Thoracic aorta (tissue), 2 donors: ENCODE data around the gene SRGAP1. TPM values are rescaled to one million over a fixed set of nuclear protein-coding genes. Genes with fewer than 3 reads are reported as not detected.
"Not testable (repeated sequence)": the region's sequence is repeated elsewhere in the genome, so short reads cannot be mapped to it uniquely, and the experiment has no call there.

Experiments used
- ATAC-seq: fragments of 150-250 bp; one replicate; pipeline ENCODE4 v1.8.0; 2017; ENCODE audit warnings: low read depth; ENCODE audit not compliant: insufficient number of reproducible peaks, low FRiP score
- DNase-seq: peaks from one replicate; pipeline ENCODE4 v3.0.0-alpha.2; 2020; ENCODE audit warnings: low spot score
- H3K27ac ChIP-seq, 2 donors: fragments of 200-600 bp; sonication (generic); 1 replicate in 1 of 2; 2 replicates in 1 of 2; pipeline ENCODE4 v1.5.1; 2016; ENCODE audit warnings: mild to moderate bottlenecking in 2 of 2, moderate library complexity in 2 of 2
- H3K27me3 ChIP-seq: fragments of 200-600 bp; sonication (generic); replicated peaks from 2 replicates; pipeline ENCODE4 v1.6.0; 2016; ENCODE audit warnings: mild to moderate bottlenecking; ENCODE audit not compliant: insufficient read depth
- H3K36me3 ChIP-seq: fragments of 200-600 bp; sonication (generic); one replicate; pipeline ENCODE4 v1.5.1; 2016
- H3K4me1 ChIP-seq, 2 donors: fragments of 200-600 bp; sonication (generic); 1 replicate in 1 of 2; 2 replicates in 1 of 2; pipeline versions ENCODE4 v1.5.1 to v1.6.0; 2016; ENCODE audit warnings: low read depth in 2 of 2, mild to moderate bottlenecking in 1 of 2; ENCODE audit not compliant: control insufficient read depth in 1 of 2
- H3K4me3 ChIP-seq: fragments of 200-600 bp; sonication (generic); 2 replicates; pipeline ENCODE4 v1.5.1; 2016; ENCODE audit warnings: mild to moderate bottlenecking
- H3K9me3 ChIP-seq: fragments of 200-600 bp; sonication (generic); 2 replicates; pipeline ENCODE4 v1.5.1; 2016
- total RNA-seq, 2 donors: library from RNA; depleted of rRNA; stranded (reverse); fragments of >200 nt; gene quantifications; one replicate each; pipeline versions ENCODE4 v1.1.0 to v1.2.3, GENCODE V29; 2016
- TF ChIP-seq, protein P1 (sequence below): fragments of 200-600 bp; sonication (generic); IDR thresholded peaks from one replicate; pipeline ENCODE4 v1.5.1; 2019; ENCODE audit warnings: antibody characterized with exemption

SRGAP1 gene
- total RNA-seq, 2 donors from 2014 or later = 7.9 to 24.1 TPM

DNA sequence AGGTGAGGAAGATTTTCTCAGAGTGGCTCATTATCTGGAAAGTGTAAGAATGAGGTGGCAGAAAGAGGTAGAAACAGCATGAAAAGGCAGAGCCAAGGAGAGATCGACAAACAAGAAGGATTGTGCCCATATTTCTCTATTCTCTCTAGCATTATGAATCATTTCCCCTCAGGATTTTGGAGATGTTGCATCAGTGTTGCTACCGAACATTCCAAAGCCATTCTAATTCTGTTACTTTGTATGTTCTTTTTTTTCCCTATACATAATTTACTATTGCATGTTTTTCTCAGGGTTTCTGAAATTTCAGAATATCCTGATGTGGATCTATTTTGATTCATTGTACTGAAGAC is 316.2 kb downstream of the SRGAP1 start:
- Histone ChIP-seq H3K27me3 (no peaks in the 10 kb centered on the region), H3K36me3 (no peaks in the 10 kb centered on the region), H3K4me3 (no peak overlapping the region), H3K9me3 (no peaks in the 10 kb centered on the region), H3K27ac (no peak overlapping the region), H3K4me1 (no peaks in the 10 kb centered on the region)
- TF ChIP-seq, protein P1, sequence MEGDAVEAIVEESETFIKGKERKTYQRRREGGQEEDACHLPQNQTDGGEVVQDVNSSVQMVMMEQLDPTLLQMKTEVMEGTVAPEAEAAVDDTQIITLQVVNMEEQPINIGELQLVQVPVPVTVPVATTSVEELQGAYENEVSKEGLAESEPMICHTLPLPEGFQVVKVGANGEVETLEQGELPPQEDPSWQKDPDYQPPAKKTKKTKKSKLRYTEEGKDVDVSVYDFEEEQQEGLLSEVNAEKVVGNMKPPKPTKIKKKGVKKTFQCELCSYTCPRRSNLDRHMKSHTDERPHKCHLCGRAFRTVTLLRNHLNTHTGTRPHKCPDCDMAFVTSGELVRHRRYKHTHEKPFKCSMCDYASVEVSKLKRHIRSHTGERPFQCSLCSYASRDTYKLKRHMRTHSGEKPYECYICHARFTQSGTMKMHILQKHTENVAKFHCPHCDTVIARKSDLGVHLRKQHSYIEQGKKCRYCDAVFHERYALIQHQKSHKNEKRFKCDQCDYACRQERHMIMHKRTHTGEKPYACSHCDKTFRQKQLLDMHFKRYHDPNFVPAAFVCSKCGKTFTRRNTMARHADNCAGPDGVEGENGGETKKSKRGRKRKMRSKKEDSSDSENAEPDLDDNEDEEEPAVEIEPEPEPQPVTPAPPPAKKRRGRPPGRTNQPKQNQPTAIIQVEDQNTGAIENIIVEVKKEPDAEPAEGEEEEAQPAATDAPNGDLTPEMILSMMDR = no peak
- ATAC-seq (no peak), DNase-seq (no peak)

DNA sequence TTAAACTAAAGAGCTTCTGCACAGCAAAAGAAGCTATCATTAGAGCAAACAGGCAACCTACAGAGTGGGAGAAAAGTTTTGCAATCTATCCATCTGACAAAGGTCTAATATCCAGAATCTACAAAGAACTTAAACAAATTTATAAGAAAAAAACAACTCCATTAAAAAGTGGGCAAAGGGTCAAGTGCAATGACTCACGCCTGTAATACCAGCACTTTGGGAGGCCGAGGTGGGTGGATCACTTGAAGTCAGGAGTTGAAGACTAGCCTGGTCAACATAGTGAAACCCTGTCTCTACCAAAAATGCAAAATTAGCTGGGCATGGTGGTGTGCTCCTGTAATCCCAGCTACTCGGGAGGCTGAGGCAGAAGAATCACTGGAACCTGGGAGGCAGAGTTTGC is 322.1 kb downstream of the SRGAP1 start:
- H3K27me3 ChIP-seq, H3K4me3 ChIP-seq, H3K27ac ChIP-seq, ATAC-seq, H3K4me1 ChIP-seq, DNase-seq, H3K36me3 ChIP-seq, H3K9me3 ChIP-seq: not testable (repeated sequence)

DNA sequence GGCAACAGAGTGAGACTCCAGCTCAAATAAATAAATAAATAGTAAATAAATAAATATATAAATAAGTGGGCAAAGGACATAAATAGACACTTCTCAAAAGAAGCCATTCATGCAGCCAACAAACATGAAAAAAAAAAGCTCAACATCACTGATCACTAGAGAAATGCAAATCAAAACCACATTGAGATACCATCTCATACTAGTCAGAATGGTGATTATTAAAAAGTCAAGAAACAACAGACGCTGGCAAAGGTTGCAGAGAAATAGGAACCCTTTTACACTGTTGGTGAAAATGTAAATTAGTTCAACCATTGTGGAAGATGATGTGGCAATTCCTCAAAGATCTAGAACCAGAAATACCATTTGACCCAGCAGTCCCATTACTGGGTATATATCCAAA is 322.5 kb downstream of the SRGAP1 start:
- H3K27ac ChIP-seq, H3K9me3 ChIP-seq, DNase-seq, H3K4me1 ChIP-seq, H3K36me3 ChIP-seq, H3K27me3 ChIP-seq, ATAC-seq, H3K4me3 ChIP-seq: not testable (repeated sequence)

DNA sequence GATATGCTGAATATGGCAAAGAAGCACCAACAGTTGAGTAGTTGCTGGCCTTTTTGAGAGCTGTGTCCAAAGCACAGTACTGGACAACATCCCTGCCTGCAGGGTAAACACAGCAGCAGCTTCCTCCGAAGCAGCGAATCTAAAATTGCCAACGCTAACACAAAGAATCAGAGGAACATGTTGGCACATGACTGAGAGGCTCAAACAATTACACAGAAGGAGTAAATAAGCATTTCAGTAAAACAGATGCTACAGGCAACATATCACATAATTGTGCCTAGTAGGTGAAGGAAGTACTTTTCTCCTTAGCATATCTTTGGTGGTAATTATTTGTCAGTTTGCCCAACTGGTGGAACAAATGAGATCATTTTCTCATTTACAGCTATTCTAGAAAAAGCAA is 325.5 kb downstream of the SRGAP1 start:
- Histone ChIP-seq H3K9me3 (no peaks in the 10 kb centered on the region), H3K36me3 (no peaks in the 10 kb centered on the region), H3K27ac (no peak overlapping the region), H3K27me3 (no peaks in the 10 kb centered on the region), H3K4me1 (no peaks in the 10 kb centered on the region), H3K4me3 (no peak overlapping the region)
- ATAC-seq (no peak), DNase-seq (no peak)
- TF ChIP-seq, protein P1 = no peak

DNA sequence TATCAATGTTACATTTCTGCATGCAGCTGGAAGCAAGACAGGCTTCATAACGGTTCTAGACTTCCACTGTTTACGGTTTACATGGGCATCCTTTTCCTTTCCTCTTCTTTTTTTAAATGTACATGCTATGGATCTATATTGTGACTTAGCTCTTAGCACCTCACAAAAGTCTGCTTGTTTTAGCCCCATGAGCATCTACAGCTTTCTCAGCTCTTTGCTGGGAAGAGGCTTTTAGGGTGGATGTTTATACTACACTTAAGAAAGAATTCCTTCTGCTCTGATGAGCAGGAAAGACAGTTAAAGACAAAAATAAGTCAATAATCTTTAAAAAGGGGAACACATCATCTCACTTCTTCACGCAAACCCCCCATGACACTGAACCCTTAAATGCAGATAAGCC is 326.2 kb downstream of the SRGAP1 start:
- H3K9me3 ChIP-seq = no peaks in the 10 kb centered on the region
- DNase-seq = no peak
- H3K36me3 ChIP-seq = no peaks in the 10 kb centered on the region
- ATAC-seq = no peak
- H3K27me3 ChIP-seq = no peaks in the 10 kb centered on the region
- no peaks in the 10 kb centered on the region for H3K4me1 ChIP-seq
- H3K27ac ChIP-seq = no peak overlapping the region
- H3K4me3 ChIP-seq = no peak overlapping the region
- TF ChIP-seq, protein P1 = no peak

DNA sequence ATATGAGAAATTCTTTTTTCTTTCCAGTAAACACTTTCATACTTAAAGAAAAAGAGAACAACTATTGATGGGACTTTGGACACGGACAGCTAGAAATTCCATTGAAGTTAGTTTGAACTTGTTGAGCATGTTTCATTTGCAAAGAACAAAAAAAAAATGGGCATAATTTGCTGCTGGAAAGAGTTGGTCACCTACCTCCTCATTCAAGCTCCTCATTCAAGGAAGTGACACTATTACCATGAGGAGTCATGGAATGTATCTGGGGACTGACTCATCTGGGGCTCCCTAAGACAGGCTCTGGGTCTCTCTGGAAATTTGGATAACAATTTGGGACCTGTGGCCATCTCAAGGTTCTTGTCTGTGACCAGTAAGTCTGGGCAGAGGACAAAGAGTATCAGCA is 327.2 kb downstream of the SRGAP1 start:
- ATAC-seq (no peak), DNase-seq (no peak)
- Histone ChIP-seq H3K27me3 (no peaks in the 10 kb centered on the region), H3K4me3 (no peak overlapping the region), H3K36me3 (no peaks in the 10 kb centered on the region), H3K4me1 (no peaks in the 10 kb centered on the region), H3K9me3 (no peaks in the 10 kb centered on the region), H3K27ac (no peak overlapping the region)
- TF ChIP-seq, protein P1 = no peak
